ENCODE results near the gene FANCE. TPM values are rescaled to one million over a fixed set of nuclear protein-coding genes. Genes with fewer than 3 reads are reported as not detected.

FANCE gene
- total RNA-seq, 1 donor from 2014 or later, result 9.0 TPM

Small RNA genes lying within 50 kb of the gene (microRNA-seq; reads per million reads assigned to microRNA genes)
- gene MIR7111 (ENCODE audit: borderline number of aligned reads), result not detected

Other genes with a start within 250 kb of the FANCE start
- gene SCUBE3, start 238.4 kb upstream of the FANCE start, total RNA-seq, result 0.56 TPM
- gene ZNF76, start 192.6 kb upstream of the FANCE start, total RNA-seq, result 39.4 TPM
- 21.5 TPM for gene DEF6, start 154.5 kb upstream of the FANCE start, total RNA-seq
- 30.2 TPM for gene PPARD, start 109.8 kb upstream of the FANCE start, total RNA-seq
- 1,025 TPM for gene RPL10A, start 16.1 kb downstream of the FANCE start, total RNA-seq
- gene TEAD3, start 44.7 kb downstream of the FANCE start, total RNA-seq, result 17.0 TPM
- gene TULP1, start 60.6 kb downstream of the FANCE start, total RNA-seq, result not detected
- 128 TPM for gene FKBP5, start 236.6 kb downstream of the FANCE start, total RNA-seq

Data from lower lobe of right lung (tissue), 1 donor.